ENCODE data around the gene ALDH16A1.

- no peak for TF ChIP-seq POLR2AphosphoS5 (IDR thresholded peaks at IDR 0.05; ENCODE audit: low read depth, low read length)
- no peak for TF ChIP-seq POLR2A (IDR thresholded peaks at IDR 0.05; ENCODE audit: low read depth, low read length)
Observed at GRCh38 chr19:49461656-49462055, 8.6 kb downstream of the ALDH16A1 start.

All from GM12892 (cell line).